Hepatocyte (in vitro differentiated cells): ENCODE results near the gene DCAF6. TPM values are rescaled to one million over a fixed set of nuclear protein-coding genes. Genes with fewer than 3 reads are reported as not detected.

ENCODE experiments used
- DNase-seq: peaks from one replicate; pipeline ENCODE4 v3.0.0-alpha.2; 2016; ENCODE audit warnings: low spot score
- H2AFZ ChIP-seq: fragments of 200-600 bp; sonication (generic); 2 replicates; pipeline ENCODE4 v1.6.0; 2016; ENCODE audit warnings: antibody characterized with exemption, mild to moderate bottlenecking
- H3K27ac ChIP-seq: fragments of 200-600 bp; sonication (generic); 2 replicates; pipeline ENCODE4 v1.5.1; 2016; ENCODE audit warnings: mild to moderate bottlenecking
- H3K27me3 ChIP-seq: fragments of 200-600 bp; sonication (generic); 2 replicates; pipeline ENCODE4 v1.6.1; 2016
- H3K36me3 ChIP-seq: fragments of 200-600 bp; sonication (generic); replicated peaks from 2 replicates; pipeline ENCODE4 v1.5.1; 2016; ENCODE audit warnings: low read depth; ENCODE audit not compliant: insufficient read depth
- H3K4me1 ChIP-seq: fragments of 200-600 bp; sonication (generic); 2 replicates; pipeline ENCODE4 v1.5.1; 2016; ENCODE audit warnings: mild to moderate bottlenecking, moderate library complexity; ENCODE audit not compliant: insufficient read depth
- H3K4me2 ChIP-seq: fragments of 200-600 bp; sonication (generic); 2 replicates; pipeline ENCODE4 v1.6.0; 2016
- H3K4me3 ChIP-seq: fragments of 200-600 bp; sonication (generic); 2 replicates; pipeline ENCODE4 v1.5.1; 2016; ENCODE audit warnings: mild to moderate bottlenecking
- H3K79me2 ChIP-seq: fragments of 200-600 bp; sonication (generic); 2 replicates; pipeline ENCODE4 v1.6.0; 2017; ENCODE audit warnings: mild to moderate bottlenecking
- H3K9me2 ChIP-seq: fragments of 200-600 bp; sonication (generic); replicated peaks from 2 replicates; pipeline ENCODE4 v1.6.0; 2017; ENCODE audit warnings: mild to moderate bottlenecking; ENCODE audit not compliant: insufficient read depth
- H3K9me3 ChIP-seq: fragments of 200-600 bp; sonication (generic); 2 replicates; pipeline ENCODE4 v1.5.1; 2016; ENCODE audit warnings: low read depth, mild to moderate bottlenecking
- H4K20me1 ChIP-seq: fragments of 200-600 bp; sonication (generic); 2 replicates; pipeline ENCODE4 v1.6.0; 2016; ENCODE audit warnings: mild to moderate bottlenecking; ENCODE audit not compliant: insufficient read depth, poor library complexity, severe bottlenecking
- EZH2 ChIP-seq: fragments of 200-600 bp; sonication (generic); IDR thresholded peaks from 2 replicates; pipeline ENCODE4 v1.6.1; 2016; ENCODE audit warnings: antibody characterized with exemption, mild to moderate bottlenecking, borderline replicate concordance
- EZH2phosphoT487 ChIP-seq: fragments of 200-600 bp; sonication (generic); IDR thresholded peaks from one replicate; pipeline ENCODE4 v1.6.1; 2018; ENCODE audit warnings: antibody characterized with exemption, mild to moderate bottlenecking, low read depth, moderate library complexity; ENCODE audit not compliant: unreplicated experiment, severe bottlenecking
- WGBS: methylation state at CpG from one replicate; pipeline ENCODE4 v1.1.6; 2016; ENCODE audit warnings: low lambda C conversion rate; ENCODE audit errors: missing lambda C conversion rate; 5-methylcytosine and 5-hydroxymethylcytosine counted together
- polyA plus RNA-seq: library from polyadenylated mRNA; unstranded; fragments of >200 nt; fragmentation: Nextera tagmentation; extraction: Ambion mirVana; gene quantifications from 2 replicates; pipeline ENCODE4 v1.2.1, GENCODE V29; 2016
- total RNA-seq: library from RNA; depleted of rRNA; stranded (reverse); fragments of >200 nt; gene quantifications from 2 replicates; pipeline ENCODE4 v1.2.3, GENCODE V29; 2014
- TF ChIP-seq, protein P1 (sequence below): fragments of 200-600 bp; sonication (generic); IDR thresholded peaks from 2 replicates; pipeline ENCODE4 v1.5.1; 2016; ENCODE audit warnings: antibody characterized with exemption, mild to moderate bottlenecking; ENCODE audit not compliant: poor library complexity

DCAF6 gene
- total and polyA plus RNA-seq, 2 experiments from 2014 or later, result 62.7 to 69.4 TPM

GRCh38 chr1:168096296-168097165, 160.0 kb downstream of the DCAF6 start:
- DNase-seq, result no peak
- no peak overlapping the region for H3K27ac ChIP-seq
- H3K4me3 ChIP-seq, result no peak overlapping the region
- H3K79me2 ChIP-seq, result no peaks in the 10 kb centered on the region
- no peaks in the 10 kb centered on the region for H3K9me2 ChIP-seq
- H2AFZ ChIP-seq, result no peak overlapping the region
- no peaks in the 10 kb centered on the region for H3K9me3 ChIP-seq
- no peaks in the 10 kb centered on the region for H4K20me1 ChIP-seq
- no peaks in the 10 kb centered on the region for H3K36me3 ChIP-seq
- no peaks in the 10 kb centered on the region for H3K4me1 ChIP-seq
- WGBS, result 96% methylated on average over 27 of the region's 27 CpGs
- TF ChIP-seq, protein P1, sequence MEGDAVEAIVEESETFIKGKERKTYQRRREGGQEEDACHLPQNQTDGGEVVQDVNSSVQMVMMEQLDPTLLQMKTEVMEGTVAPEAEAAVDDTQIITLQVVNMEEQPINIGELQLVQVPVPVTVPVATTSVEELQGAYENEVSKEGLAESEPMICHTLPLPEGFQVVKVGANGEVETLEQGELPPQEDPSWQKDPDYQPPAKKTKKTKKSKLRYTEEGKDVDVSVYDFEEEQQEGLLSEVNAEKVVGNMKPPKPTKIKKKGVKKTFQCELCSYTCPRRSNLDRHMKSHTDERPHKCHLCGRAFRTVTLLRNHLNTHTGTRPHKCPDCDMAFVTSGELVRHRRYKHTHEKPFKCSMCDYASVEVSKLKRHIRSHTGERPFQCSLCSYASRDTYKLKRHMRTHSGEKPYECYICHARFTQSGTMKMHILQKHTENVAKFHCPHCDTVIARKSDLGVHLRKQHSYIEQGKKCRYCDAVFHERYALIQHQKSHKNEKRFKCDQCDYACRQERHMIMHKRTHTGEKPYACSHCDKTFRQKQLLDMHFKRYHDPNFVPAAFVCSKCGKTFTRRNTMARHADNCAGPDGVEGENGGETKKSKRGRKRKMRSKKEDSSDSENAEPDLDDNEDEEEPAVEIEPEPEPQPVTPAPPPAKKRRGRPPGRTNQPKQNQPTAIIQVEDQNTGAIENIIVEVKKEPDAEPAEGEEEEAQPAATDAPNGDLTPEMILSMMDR, result no peak
- TF ChIP-seq EZH2phosphoT487 (no peak), EZH2 (no peak)
- no peaks in the 10 kb centered on the region for H3K27me3 ChIP-seq
- no peak overlapping the region for H3K4me2 ChIP-seq

DNA sequence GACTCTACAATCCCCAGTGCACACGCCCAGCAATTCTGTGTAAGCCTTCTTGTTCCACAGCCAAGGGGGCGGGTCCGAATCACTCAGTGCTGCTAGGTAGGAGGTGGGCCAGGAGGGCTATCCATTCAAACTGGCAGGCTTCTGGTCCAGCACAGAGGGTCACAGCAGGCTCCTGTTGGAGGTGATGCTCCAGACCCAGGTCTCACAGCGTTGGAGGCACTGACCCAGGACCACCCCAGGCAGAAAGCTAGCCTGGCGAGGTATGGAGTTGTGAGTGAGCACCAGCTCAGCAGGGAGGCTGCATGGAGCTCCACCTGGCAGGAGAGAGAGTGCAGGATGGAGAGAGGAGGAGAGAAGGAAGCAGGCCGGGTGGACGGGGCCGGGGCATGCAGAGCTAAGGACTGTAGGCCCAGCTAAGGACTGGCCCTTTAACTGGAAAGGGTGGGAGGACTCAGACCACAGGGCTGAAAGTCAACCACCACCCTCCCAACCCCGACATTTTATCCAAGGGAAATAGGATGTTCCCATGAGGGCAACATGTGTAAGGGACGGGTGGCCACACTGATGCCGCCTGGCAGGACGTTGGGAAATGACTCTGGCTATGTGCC, 161.5 kb downstream of the DCAF6 start:
- H4K20me1 ChIP-seq, result no peaks in the 10 kb centered on the region
- no peaks in the 10 kb centered on the region for H3K27me3 ChIP-seq
- no peak for TF ChIP-seq EZH2
- TF ChIP-seq, protein P1, result no peak
- TF ChIP-seq EZH2phosphoT487, result no peak
- no peaks in the 10 kb centered on the region for H3K9me3 ChIP-seq
- WGBS, result 95% methylated on average over 12 of the region's 12 CpGs
- H3K27ac ChIP-seq, result no peak overlapping the region
- no peak overlapping the region for H3K4me2 ChIP-seq
- DNase-seq, result no peak
- H3K36me3 ChIP-seq, result no peaks in the 10 kb centered on the region
- H3K79me2 ChIP-seq, result no peaks in the 10 kb centered on the region
- no peak overlapping the region for H2AFZ ChIP-seq
- no peak overlapping the region for H3K4me3 ChIP-seq
- H3K4me1 ChIP-seq, result no peaks in the 10 kb centered on the region
- no peaks in the 10 kb centered on the region for H3K9me2 ChIP-seq

DNA sequence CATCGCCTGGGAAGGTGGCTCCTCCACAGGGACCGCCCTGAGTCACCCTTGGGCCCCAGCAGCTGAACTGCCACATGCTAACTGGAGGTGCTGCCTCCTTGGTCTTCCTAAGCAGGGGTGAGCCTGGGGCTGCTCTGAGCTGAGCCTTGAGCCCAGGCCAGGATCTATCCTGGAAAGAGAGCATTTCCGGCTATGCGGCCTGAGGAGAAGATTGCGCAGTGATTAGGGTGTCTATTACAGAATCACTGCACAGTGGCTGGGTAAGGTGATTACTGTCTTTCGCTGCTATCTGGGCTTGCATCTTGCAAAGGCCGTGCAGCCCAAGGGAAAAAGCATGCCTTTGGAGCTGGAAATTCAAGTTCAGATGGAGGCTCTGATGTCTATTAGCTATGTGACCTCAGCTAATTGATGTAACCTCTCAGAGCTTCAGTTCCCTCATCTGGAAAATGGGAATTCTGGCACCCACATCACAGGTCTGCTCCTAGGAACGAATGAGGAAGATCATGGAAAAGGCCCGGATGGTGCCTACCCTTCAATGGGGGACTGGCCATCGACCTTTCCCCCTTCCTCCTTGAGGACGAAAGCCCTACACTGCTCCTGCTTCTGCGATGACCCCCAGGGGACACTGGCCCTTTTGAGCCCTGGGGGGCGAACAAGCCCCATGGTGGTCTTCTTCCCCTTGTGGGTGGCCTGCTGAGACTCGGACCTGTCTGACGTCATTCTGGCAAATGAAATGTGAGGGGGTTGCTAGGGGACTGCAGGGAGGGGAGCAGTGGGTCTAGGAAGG, 162.2 kb downstream of the DCAF6 start:
- Histone ChIP-seq H3K4me2 (no peak overlapping the region), H3K79me2 (no peaks in the 10 kb centered on the region), H3K9me2 (no peaks in the 10 kb centered on the region), H3K36me3 (no peaks in the 10 kb centered on the region), H3K9me3 (no peaks in the 10 kb centered on the region), H3K27ac (no peak overlapping the region), H4K20me1 (no peaks in the 10 kb centered on the region), H3K4me3 (no peak overlapping the region), H2AFZ (no peak overlapping the region), H3K4me1 (no peaks in the 10 kb centered on the region), H3K27me3 (no peaks in the 10 kb centered on the region)
- TF ChIP-seq EZH2, result no peak
- no peak for TF ChIP-seq EZH2phosphoT487
- TF ChIP-seq, protein P1, result no peak
- no peak for DNase-seq
- WGBS, result 87% methylated on average over 15 of the region's 15 CpGs
